ENCODE results near the gene BPIFA2. TPM values are rescaled to one million over a fixed set of nuclear protein-coding genes. Genes with fewer than 3 reads are reported as not detected.
"Not testable (repeated sequence)": the region's sequence is repeated elsewhere in the genome, so short reads cannot be mapped to it uniquely, and the experiment has no call there.

Gene BPIFA2
- not detected for total RNA-seq

- Mint-ChIP-seq H3K4me1 (ENCODE audit: low read depth) (no peaks in the 10 kb centered on the region), H3K27ac (no peak within 1 kb of the TSS), H3K36me3 (ENCODE audit: low read depth) (no peaks in the 10 kb centered on the region), H3K9me3 (peaks cover 11% of the 10 kb centered on the region), H3K4me3 (no peak within 1 kb of the TSS), H3K27me3 (peaks cover 2% of the 10 kb centered on the region)
- TF ChIP-seq, protein P1, sequence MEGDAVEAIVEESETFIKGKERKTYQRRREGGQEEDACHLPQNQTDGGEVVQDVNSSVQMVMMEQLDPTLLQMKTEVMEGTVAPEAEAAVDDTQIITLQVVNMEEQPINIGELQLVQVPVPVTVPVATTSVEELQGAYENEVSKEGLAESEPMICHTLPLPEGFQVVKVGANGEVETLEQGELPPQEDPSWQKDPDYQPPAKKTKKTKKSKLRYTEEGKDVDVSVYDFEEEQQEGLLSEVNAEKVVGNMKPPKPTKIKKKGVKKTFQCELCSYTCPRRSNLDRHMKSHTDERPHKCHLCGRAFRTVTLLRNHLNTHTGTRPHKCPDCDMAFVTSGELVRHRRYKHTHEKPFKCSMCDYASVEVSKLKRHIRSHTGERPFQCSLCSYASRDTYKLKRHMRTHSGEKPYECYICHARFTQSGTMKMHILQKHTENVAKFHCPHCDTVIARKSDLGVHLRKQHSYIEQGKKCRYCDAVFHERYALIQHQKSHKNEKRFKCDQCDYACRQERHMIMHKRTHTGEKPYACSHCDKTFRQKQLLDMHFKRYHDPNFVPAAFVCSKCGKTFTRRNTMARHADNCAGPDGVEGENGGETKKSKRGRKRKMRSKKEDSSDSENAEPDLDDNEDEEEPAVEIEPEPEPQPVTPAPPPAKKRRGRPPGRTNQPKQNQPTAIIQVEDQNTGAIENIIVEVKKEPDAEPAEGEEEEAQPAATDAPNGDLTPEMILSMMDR (IDR thresholded peaks at IDR 0.05): no peak
- DNase-seq: no peak
- ChIA-PET POLR2A (no interaction called here), CTCF (interaction anchor here (1.2 kb wide), 1 partner anchor 19 kb away, joined by 3 read pairs; no protein-coding TSS in a partner anchor)
- intact Hi-C loops (cut with micrococcal nuclease): no loop called here
- ATAC-seq: no peak
These were observed at the start of gene BPIFA2 for GRCh38 chr20:33167859-33168258. Gene BPIFA2, plus strand, starts transcription at chr20:33168159. Its CDS starts 987 bp downstream, at chr20:33169146.

DNA sequence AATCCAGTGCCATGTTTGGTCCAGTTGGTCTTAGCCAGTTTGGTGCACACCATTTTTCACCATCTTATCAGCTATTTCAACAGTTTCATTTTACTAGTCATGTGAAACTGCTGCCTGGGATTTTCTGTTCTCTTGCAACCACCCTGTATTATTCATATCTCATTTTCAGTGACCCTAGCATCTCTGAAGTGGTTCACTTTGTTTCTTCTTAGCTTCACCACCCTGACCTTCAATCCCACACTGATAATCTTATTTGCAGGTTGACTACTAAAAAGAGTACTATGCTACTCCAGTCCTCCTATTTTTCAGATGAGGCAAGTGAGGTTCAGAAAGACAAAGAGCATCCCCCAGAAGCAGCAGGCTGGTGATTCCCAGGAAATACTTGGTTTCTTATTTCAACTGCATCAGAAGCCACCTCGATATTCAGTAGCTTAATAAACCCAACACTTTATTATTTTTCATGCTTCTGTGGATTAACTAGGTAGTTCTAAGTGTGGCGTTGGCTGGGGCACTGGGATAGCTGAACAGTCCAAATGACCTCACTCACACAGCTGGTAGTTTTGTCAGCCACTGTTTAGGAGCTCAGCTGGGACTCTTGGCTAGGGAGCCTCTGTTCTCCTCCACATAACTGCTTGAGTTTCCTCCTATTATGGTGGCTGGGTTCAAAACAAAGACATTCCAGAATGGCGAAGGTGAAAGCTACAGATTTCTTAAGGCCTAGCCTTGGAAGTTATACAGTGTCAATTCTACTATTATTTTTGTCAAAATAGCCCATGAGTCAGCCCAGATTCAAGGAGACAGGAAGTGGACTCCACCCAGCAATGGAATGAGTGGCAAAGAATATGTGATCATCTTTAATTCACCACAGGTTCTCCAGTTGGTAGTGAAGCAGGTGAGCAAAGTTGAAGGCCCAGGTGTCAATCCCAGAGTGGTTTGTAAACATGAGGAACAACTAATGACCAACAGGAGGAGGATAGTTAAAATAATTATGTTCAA, 47.9 kb upstream of the BPIFA2 start:
- CTCF ChIA-PET: interaction anchor here (0.9 kb wide), 1 partner anchor 24 kb away, joined by 3 read pairs; no protein-coding TSS in a partner anchor
- Mint-ChIP-seq H3K27me3 (no peaks in the 10 kb centered on the region), H3K4me1 (ENCODE audit: low read depth) (peaks cover 15% of the 10 kb centered on the region), H3K27ac (no peak overlapping the region), H3K9me3 (no peaks in the 10 kb centered on the region), H3K36me3 (ENCODE audit: low read depth) (peaks cover 2% of the 10 kb centered on the region), H3K4me3 (no peak overlapping the region)
- ATAC-seq (peak; percentile 56), DNase-seq (no peak)
- intact Hi-C loops (cut with micrococcal nuclease): no loop called here
- POLR2A ChIA-PET: no interaction called here
- TF ChIP-seq, protein P1 (IDR thresholded peaks at IDR 0.05): no peak

- no peak overlapping the region for H3K4me3 Mint-ChIP-seq
- POLR2A ChIA-PET: no interaction called here
- DNase-seq: no peak
- H3K27ac Mint-ChIP-seq: no peak overlapping the region
- no peaks in the 10 kb centered on the region for H3K9me3 Mint-ChIP-seq
- ATAC-seq: no peak
- CTCF ChIA-PET: no interaction called here
- H3K27me3 Mint-ChIP-seq: peaks cover 2% of the 10 kb centered on the region
- TF ChIP-seq, protein P1 (IDR thresholded peaks at IDR 0.05): no peak
- intact Hi-C loops (cut with micrococcal nuclease): no loop called here
- peaks cover 2% of the 10 kb centered on the region for H3K36me3 Mint-ChIP-seq (ENCODE audit: low read depth)
- peaks cover 15% of the 10 kb centered on the region for H3K4me1 Mint-ChIP-seq (ENCODE audit: low read depth)
These were observed 47.0 kb upstream of the BPIFA2 start for GRCh38 chr20:33120934-33121333.

- H3K4me3 Mint-ChIP-seq; intact Hi-C loops (cut with micrococcal nuclease); ATAC-seq; H3K9me3 Mint-ChIP-seq; H3K27ac Mint-ChIP-seq; H3K36me3 Mint-ChIP-seq (ENCODE audit: low read depth); POLR2A ChIA-PET; CTCF ChIA-PET; H3K27me3 Mint-ChIP-seq; DNase-seq: not testable (repeated sequence)
- H3K4me1 Mint-ChIP-seq (ENCODE audit: low read depth): peaks cover 15% of the 10 kb centered on the region
These were observed 45.7 kb upstream of the BPIFA2 start for GRCh38 chr20:33122297-33122696.

- H3K27ac Mint-ChIP-seq: no peak overlapping the region
- H3K9me3 Mint-ChIP-seq: no peaks in the 10 kb centered on the region
- intact Hi-C loops (cut with micrococcal nuclease): no loop called here
- H3K27me3 Mint-ChIP-seq: peaks cover 3% of the 10 kb centered on the region
- ChIA-PET CTCF (interaction anchor here (1.0 kb wide), 1 partner anchor 28 kb away, joined by 3 read pairs; no protein-coding TSS in a partner anchor), POLR2A (no interaction called here)
- peaks cover 13% of the 10 kb centered on the region for H3K4me1 Mint-ChIP-seq (ENCODE audit: low read depth)
- TF ChIP-seq, protein P1 (IDR thresholded peaks at IDR 0.05): no peak
- no peak for DNase-seq
- peaks cover 2% of the 10 kb centered on the region for H3K36me3 Mint-ChIP-seq (ENCODE audit: low read depth)
- no peak for ATAC-seq
- H3K4me3 Mint-ChIP-seq: no peak overlapping the region
These were observed 43.7 kb upstream of the BPIFA2 start for GRCh38 chr20:33124261-33124660.

All from activated CD8-positive, alpha-beta T cell treated with anti-CD3 and anti-CD28 coated beads for 36 hours (primary cell).